Neuronal stem cell (in vitro differentiated cells): ENCODE measurements around the gene VARS2. TPM values are rescaled to one million over a fixed set of nuclear protein-coding genes. Genes with fewer than 3 reads are reported as not detected.

ENCODE experiments used
- DNase-seq: peaks from one replicate; pipeline ENCODE4 v3.0.0-alpha.2; 2013; ENCODE audit warnings: low spot score
- H2AFZ ChIP-seq: one replicate; pipeline ENCODE4 v1.6.1; 2013; ENCODE audit warnings: mild to moderate bottlenecking, low read length, inconsistent platforms
- H2AK5ac ChIP-seq: 2 replicates; pipeline ENCODE4 v1.6.1; 2013; ENCODE audit warnings: low read depth, mild to moderate bottlenecking, inconsistent platforms, low read length, moderate library complexity, mixed read lengths
- H2BK120ac ChIP-seq: 2 replicates; pipeline ENCODE4 v1.6.1; 2013; ENCODE audit warnings: low read depth, mild to moderate bottlenecking, inconsistent platforms, low read length, moderate library complexity, mixed read lengths
- H2BK12ac ChIP-seq: one replicate; pipeline ENCODE4 v1.6.1; 2013; ENCODE audit warnings: low read length, inconsistent platforms
- H2BK15ac ChIP-seq: 2 replicates; pipeline ENCODE4 v1.6.1; 2013; ENCODE audit warnings: mild to moderate bottlenecking, low read length, inconsistent platforms, mixed read lengths
- H2BK5ac ChIP-seq: one replicate; pipeline ENCODE4 v1.6.1; 2013; ENCODE audit warnings: inconsistent platforms, mild to moderate bottlenecking, low read length, moderate library complexity
- H3K14ac ChIP-seq: one replicate; pipeline ENCODE4 v1.6.1; 2013; ENCODE audit warnings: low read length, inconsistent platforms
- H3K18ac ChIP-seq: 2 replicates; pipeline ENCODE4 v1.6.1; 2013; ENCODE audit warnings: low read length, inconsistent platforms
- H3K23ac ChIP-seq: 2 replicates; pipeline ENCODE4 v1.6.1; 2013; ENCODE audit warnings: low read depth, mild to moderate bottlenecking, mixed read lengths, low read length, inconsistent platforms; ENCODE audit not compliant: poor library complexity
- H3K27ac ChIP-seq: replicated peaks from 3 replicates; pipeline ENCODE4 v1.5.1; 2013; ENCODE audit warnings: low read length, inconsistent platforms
- H3K27me3 ChIP-seq, 3 experiments: 2 replicates each; pipeline ENCODE4 v1.6.1; 2013; ENCODE audit warnings: low read length in 3 of 3, mild to moderate bottlenecking in 2 of 3, inconsistent platforms in 1 of 3, low read depth in 1 of 3, mixed read lengths in 1 of 3, moderate library complexity in 1 of 3; ENCODE audit not compliant: control insufficient read depth in 3 of 3, insufficient read depth in 3 of 3
- H3K36me3 ChIP-seq, 2 donors: replicated peaks in 1 of 2; 2 replicates each; pipeline ENCODE4 v1.6.1; 2013; ENCODE audit warnings: low read length in 2 of 2; ENCODE audit not compliant: control insufficient read depth in 2 of 2, insufficient read depth in 2 of 2
- H3K4ac ChIP-seq: 2 replicates; pipeline ENCODE4 v1.6.1; 2013; ENCODE audit warnings: inconsistent platforms, mild to moderate bottlenecking, low read length, moderate library complexity
- H3K4me1 ChIP-seq, 2 donors: 1 replicate in 1 of 2; 2 replicates in 1 of 2; pipeline ENCODE4 v1.6.1; 2013; ENCODE audit warnings: low read length in 2 of 2, low read depth in 1 of 2; ENCODE audit not compliant: control insufficient read depth in 2 of 2, insufficient read depth in 1 of 2
- H3K4me2 ChIP-seq: one replicate; pipeline ENCODE4 v1.6.1; 2013; ENCODE audit warnings: mild to moderate bottlenecking, low read length, inconsistent platforms; ENCODE audit not compliant: insufficient read depth, poor library complexity, severe bottlenecking
- H3K4me3 ChIP-seq, 2 donors: 2 replicates each; pipeline ENCODE4 v1.5.1; 2013; ENCODE audit warnings: low read length in 2 of 2, mild to moderate bottlenecking in 2 of 2, inconsistent platforms in 1 of 2, moderate library complexity in 1 of 2
- H3K79me1 ChIP-seq: one replicate; pipeline ENCODE4 v1.6.1; 2013; ENCODE audit warnings: low read depth, mild to moderate bottlenecking, inconsistent platforms, low read length, moderate library complexity
- H3K9ac ChIP-seq: one replicate; pipeline ENCODE4 v1.6.1; 2013; ENCODE audit warnings: mild to moderate bottlenecking, low read depth, low read length, inconsistent platforms; ENCODE audit not compliant: poor library complexity
- H3K9me3 ChIP-seq, 2 donors: replicated peaks in 1 of 2; 2 replicates each; pipeline versions ENCODE3 to v1.6.1; 2013; ENCODE audit warnings: low read length in 2 of 2, mild to moderate bottlenecking in 2 of 2, inconsistent platforms in 1 of 2, low read depth in 1 of 2, mixed read lengths in 1 of 2, moderate library complexity in 1 of 2; ENCODE audit not compliant: control insufficient read depth in 2 of 2, insufficient read depth in 1 of 2
- H4K8ac ChIP-seq: one replicate; pipeline ENCODE4 v1.6.1; 2013; ENCODE audit warnings: low read depth, mild to moderate bottlenecking, inconsistent platforms, low read length, moderate library complexity
- H4K91ac ChIP-seq: one replicate; pipeline ENCODE4 v1.6.1; 2013; ENCODE audit warnings: low read length, low read depth, mild to moderate bottlenecking, inconsistent platforms; ENCODE audit not compliant: poor library complexity
- WGBS, 2 donors: extraction: QIAGEN DNeasy Blood & Tissue Kit; methylation state at CpG; one replicate each; pipeline ENCODE4 v1.1.7; 2013; ENCODE audit warnings: missing lambda C conversion rate in 2 of 2, mixed read lengths in 1 of 2; ENCODE audit not compliant: insufficient read length in 2 of 2, insufficient replicate concordance in 1 of 2; ENCODE audit errors: extremely low coverage in 2 of 2; 5-methylcytosine and 5-hydroxymethylcytosine counted together
- small RNA-seq: library from polyadenylated mRNA; stranded (forward); fragments of <200 nt; extraction: miRNeasy Mini kit (QIAGEN cat#:217004); gene quantifications from one replicate; pipeline ENCODE3, GENCODE V24; 2013; ENCODE audit not compliant: insufficient read depth

Gene VARS2

DNA sequence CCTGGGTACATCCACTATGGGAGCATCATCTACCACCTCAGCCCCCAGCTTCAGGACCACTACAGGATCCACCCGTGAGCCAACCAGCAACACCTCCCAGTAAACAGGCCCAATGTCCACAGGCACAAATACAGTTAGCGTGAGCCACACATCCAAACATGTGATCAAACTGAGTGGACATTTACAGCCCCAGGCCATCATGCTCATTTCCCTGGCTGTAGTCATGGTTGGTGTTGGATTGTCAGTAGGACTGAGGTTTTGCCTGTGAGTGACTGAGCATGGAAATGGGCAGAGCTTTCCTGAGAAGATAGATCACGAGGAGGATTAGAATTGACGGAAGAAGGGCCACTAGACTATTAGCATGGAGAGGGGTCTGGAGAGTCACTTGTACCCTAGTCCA lies 58.8 kb downstream of the VARS2 start:
- H3K27ac ChIP-seq, result no peak overlapping the region
- H3K36me3 ChIP-seq, result no peaks in the 10 kb centered on the region
- WGBS, 2 donors, result no CpG with 5 or more reads among the region's 4 CpGs

DNA sequence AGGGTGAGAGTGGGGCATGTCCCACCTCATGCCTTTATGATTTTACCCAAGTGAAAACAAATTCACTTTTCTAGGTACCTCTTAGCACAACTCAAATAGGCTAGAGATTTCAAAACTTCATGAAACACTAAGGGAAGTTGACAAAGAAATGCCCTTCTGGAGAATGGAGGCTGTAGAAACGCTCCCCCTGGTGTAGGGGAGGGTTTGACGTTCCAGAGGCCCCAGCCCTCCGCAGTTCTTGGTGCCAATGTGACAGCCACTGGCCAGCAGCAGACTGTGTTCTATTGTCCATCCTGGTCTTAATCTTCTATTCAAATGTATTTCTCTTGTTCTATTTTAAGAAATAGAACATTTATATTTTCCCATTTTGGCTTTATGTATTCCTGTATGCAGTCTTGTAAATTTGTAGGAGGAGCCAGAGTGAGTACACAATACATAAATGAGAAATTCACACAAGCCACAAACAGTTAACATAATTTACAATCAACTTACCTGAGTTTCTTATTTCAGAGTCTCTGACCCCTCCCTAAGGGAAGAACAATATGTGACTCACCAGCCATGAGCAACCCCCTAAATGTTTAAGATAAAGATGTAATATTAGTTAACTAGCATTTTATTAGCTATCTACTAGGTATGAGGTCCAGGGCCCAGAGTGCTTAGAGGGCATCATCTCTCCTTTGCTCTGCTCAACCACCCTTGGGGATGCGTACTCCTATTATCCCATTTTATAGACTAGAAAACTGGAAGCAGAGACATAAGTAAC lies 60.6 kb downstream of the VARS2 start:
- Histone ChIP-seq H3K4me2 (no peak overlapping the region), H3K23ac (no peak overlapping the region), H3K36me3 (no peaks in the 10 kb centered on the region), H3K4ac (no peak overlapping the region), H3K4me3 (no peak overlapping the region), H3K9me3 (no peaks in the 10 kb centered on the region), H2BK120ac (no peak overlapping the region), H3K9ac (no peak overlapping the region), H2AFZ (no peak overlapping the region), H2BK12ac (no peak overlapping the region), H3K14ac (no peak overlapping the region), H2BK15ac (no peak overlapping the region), H3K27me3 (peaks cover 0 to 9% (median 0%) of the 10 kb centered on the region in 3 experiments), H2BK5ac (no peak overlapping the region), H3K4me1 (no peaks in the 10 kb centered on the region), H4K91ac (no peak overlapping the region), H2AK5ac (no peak overlapping the region), H3K27ac (no peak overlapping the region), H3K18ac (no peak overlapping the region), H3K79me1 (no peaks in the 10 kb centered on the region), H4K8ac (no peak overlapping the region)
- DNase-seq, result no peak
- WGBS, 2 donors, result no CpG with 5 or more reads among the region's 4 CpGs

More for the DNA sequence above, 58.8 kb downstream of the VARS2 start:
- no peak for DNase-seq
- Histone ChIP-seq H2BK15ac (peak overlapping the region; percentile 56), H3K27me3 (peaks cover 0 to 5% (median 0%) of the 10 kb centered on the region in 3 experiments), H3K79me1 (no peaks in the 10 kb centered on the region), H2BK12ac (no peak overlapping the region), H3K14ac (no peak overlapping the region), H2AK5ac (no peak overlapping the region), H3K4me2 (no peak overlapping the region), H3K4ac (no peak overlapping the region), H3K9me3 (no peaks in the 10 kb centered on the region), H2BK120ac (no peak overlapping the region), H2BK5ac (no peak overlapping the region), H3K23ac (no peak overlapping the region), H3K18ac (no peak overlapping the region), H2AFZ (no peak overlapping the region), H3K4me1 (no peaks in the 10 kb centered on the region), H3K4me3 (no peak overlapping the region), H4K8ac (no peak overlapping the region), H3K9ac (no peak overlapping the region), H4K91ac (no peak overlapping the region)

Small RNA genes within 50 kb of the gene (small RNA-seq; reads per million reads assigned to genes)
- not detected for gene RF00019
